CD8-positive, alpha-beta memory T cell (primary cell): Measurements from ENCODE around the gene MTCH2. TPM values are rescaled to one million over a fixed set of nuclear protein-coding genes. Genes with fewer than 3 reads are reported as not detected.
"Not testable (repeated sequence)": the region's sequence is repeated elsewhere in the genome, so short reads cannot be mapped to it uniquely, and the experiment has no call there.

Source experiments
- CTCF ChIA-PET: fragments of 350-600 bp; sonication (Branson Sonifier 250); formaldehyde crosslinking; loops from one replicate; lab custom pipeline; 2021; ENCODE audit warnings: antibody characterized with exemption; lab: Charles Lee
- POLR2A ChIA-PET: fragments of 350-600 bp; sonication (Branson Sonifier 250); formaldehyde crosslinking; loops from one replicate; lab custom pipeline; 2021; ENCODE audit warnings: antibody characterized with exemption; lab: Charles Lee
- DNase-seq, 5 donors: peaks; one replicate each; pipeline versions ENCODE4 v3.0.0 to v3.0.0-alpha.2; 2020 to 2022; ENCODE audit warnings: mixed read lengths in 1 of 5
- H3K27ac ChIP-seq: one replicate; pipeline ENCODE4 v1.7.0; 2013; ENCODE audit warnings: low read depth, mild to moderate bottlenecking, low read length, moderate library complexity
- H3K27me3 ChIP-seq: 2 replicates; pipeline ENCODE4 v1.7.0; 2013; ENCODE audit warnings: low read length, mild to moderate bottlenecking; ENCODE audit not compliant: insufficient read depth, poor library complexity, severe bottlenecking
- H3K36me3 ChIP-seq: 2 replicates; pipeline ENCODE4 v1.7.0; 2013; ENCODE audit warnings: mild to moderate bottlenecking, low read length, moderate library complexity; ENCODE audit not compliant: insufficient read depth
- H3K4me1 ChIP-seq: 2 replicates; pipeline ENCODE4 v1.7.0; 2013; ENCODE audit warnings: mild to moderate bottlenecking, low read length, moderate library complexity; ENCODE audit not compliant: insufficient read depth
- H3K4me3 ChIP-seq: 2 replicates; pipeline ENCODE4 v1.7.0; 2013; ENCODE audit warnings: mild to moderate bottlenecking, low read length
- H3K9me3 ChIP-seq: 2 replicates; pipeline ENCODE4 v1.7.0; 2013; ENCODE audit warnings: mild to moderate bottlenecking, low read length
- H3K27ac Mint-ChIP-seq, 8 donors: one replicate each; pipeline ENCODE4 v1.8.0; 2020 to 2021; ENCODE audit warnings: mixed read lengths in 8 of 8, mild to moderate bottlenecking in 6 of 8, inconsistent platforms in 3 of 8, moderate library complexity in 3 of 8
- H3K27me3 Mint-ChIP-seq, 2 donors: one replicate each; pipeline ENCODE4 v1.8.0; 2020 to 2021; ENCODE audit warnings: mixed read lengths in 2 of 2, mild to moderate bottlenecking in 1 of 2, moderate library complexity in 1 of 2
- H3K36me3 Mint-ChIP-seq, 3 donors: one replicate each; pipeline ENCODE4 v1.8.0; 2020 to 2021; ENCODE audit warnings: mixed read lengths in 3 of 3, inconsistent platforms in 1 of 3, mild to moderate bottlenecking in 1 of 3
- H3K4me1 Mint-ChIP-seq, 3 donors: one replicate each; pipeline ENCODE4 v1.8.0; 2020 to 2021; ENCODE audit warnings: mixed read lengths in 3 of 3, inconsistent platforms in 1 of 3, mild to moderate bottlenecking in 1 of 3
- H3K4me3 Mint-ChIP-seq, 7 donors: one replicate each; pipeline ENCODE4 v1.8.0; 2020 to 2021; ENCODE audit warnings: mixed read lengths in 7 of 7, mild to moderate bottlenecking in 6 of 7, moderate library complexity in 4 of 7, inconsistent platforms in 2 of 7
- H3K9me3 Mint-ChIP-seq, 5 donors: one replicate each; pipeline ENCODE4 v1.8.0; 2020 to 2022; ENCODE audit warnings: mixed read lengths in 5 of 5, mild to moderate bottlenecking in 3 of 5, moderate library complexity in 2 of 5, inconsistent platforms in 1 of 5
- polyA plus RNA-seq: library from polyadenylated mRNA; unstranded; fragments of 300-500 nt; fragmentation: Illumina TruSeq; gene quantifications from one replicate; pipeline ENCODE4 v1.2.3, GENCODE V29; 2021
- total RNA-seq, 2 experiments: library from RNA; stranded (reverse); gene quantifications; one replicate each; pipeline ENCODE4 v1.2.3, GENCODE V29; 2021

Gene MTCH2
- total and polyA plus RNA-seq, 3 experiments from 2014 or later, result 63.7 to 131 (median 124) TPM

GRCh38 chr11:47656260-47656885 lies 14.0 kb upstream of the MTCH2 start:
- Histone ChIP-seq H3K27ac (no peak overlapping the region), H3K9me3 (no peaks in the 10 kb centered on the region), H3K36me3 (no peaks in the 10 kb centered on the region), H3K4me1 (no peaks in the 10 kb centered on the region), H3K27me3 (no peaks in the 10 kb centered on the region), H3K4me3 (no peak overlapping the region)
- ChIA-PET POLR2A (no interaction called here), CTCF (no interaction called here)
- Mint-ChIP-seq H3K36me3 (peaks cover 0 to 13% (median 0%) of the 10 kb centered on the region in 3 donors), H3K27ac (no peak overlapping the region), H3K27me3 (peaks cover 5 to 7% of the 10 kb centered on the region in 2 donors), H3K4me3 (no peak overlapping the region), H3K9me3 (peaks cover 0 to 7% (median 3%) of the 10 kb centered on the region in 5 donors), H3K4me1 (no peaks in the 10 kb centered on the region)
- DNase-seq, result no peak

GRCh38 chr11:47651818-47652469 lies 9.6 kb upstream of the MTCH2 start:
- Mint-ChIP-seq H3K9me3 (peaks cover 0 to 7% (median 3%) of the 10 kb centered on the region in 5 donors), H3K4me1 (no peaks in the 10 kb centered on the region), H3K27ac (no peak overlapping the region), H3K27me3 (peaks cover 4 to 5% of the 10 kb centered on the region in 2 donors), H3K36me3 (peaks cover 0 to 13% (median 0%) of the 10 kb centered on the region in 3 donors), H3K4me3 (no peak overlapping the region)
- no peak for DNase-seq
- ChIA-PET POLR2A (interaction anchor here (0.6 to 0.7 kb wide), 2 partner anchors 20 to 84 kb away, joined by 3 read pairs; no protein-coding TSS in a partner anchor), CTCF (interaction anchor here (1.0 kb wide), 1 partner anchor 9 kb away, joined by 3 read pairs; no protein-coding TSS in a partner anchor)
- H3K27me3 ChIP-seq, result no peaks in the 10 kb centered on the region
- no peak overlapping the region for H3K27ac ChIP-seq
- H3K4me3 ChIP-seq, result no peak overlapping the region
- no peaks in the 10 kb centered on the region for H3K36me3 ChIP-seq
- no peaks in the 10 kb centered on the region for H3K9me3 ChIP-seq
- no peaks in the 10 kb centered on the region for H3K4me1 ChIP-seq

- no peak for DNase-seq
- Mint-ChIP-seq H3K27me3 (no peaks in the 10 kb centered on the region), H3K9me3 (peaks cover 0 to 7% (median 3%) of the 10 kb centered on the region in 5 donors), H3K36me3 (peaks cover 0 to 13% (median 0%) of the 10 kb centered on the region in 3 donors), H3K4me3 (no peak overlapping the region), H3K27ac (no peak overlapping the region), H3K4me1 (no peaks in the 10 kb centered on the region)
- H3K27me3 ChIP-seq, result no peaks in the 10 kb centered on the region
- CTCF ChIA-PET, result no interaction called here
- no peaks in the 10 kb centered on the region for H3K9me3 ChIP-seq
- H3K27ac ChIP-seq, result no peak overlapping the region
- H3K4me3 ChIP-seq, result no peak overlapping the region
- H3K36me3 ChIP-seq, result no peaks in the 10 kb centered on the region
- H3K4me1 ChIP-seq, result no peaks in the 10 kb centered on the region
- POLR2A ChIA-PET, result no interaction called here
Measured at GRCh38 chr11:47649276-47649675, 6.9 kb upstream of the MTCH2 start.

- H3K4me3 Mint-ChIP-seq, result peak overlapping the region in 2 of 7 donors; percentile 3 to 19
- no peaks in the 10 kb centered on the region for H3K9me3 ChIP-seq
- no peaks in the 10 kb centered on the region for H3K27me3 ChIP-seq
- CTCF ChIA-PET, result no interaction called here
- peaks cover 9% of the 10 kb centered on the region for H3K4me1 ChIP-seq
- POLR2A ChIA-PET, result no interaction called here
- H3K36me3 ChIP-seq, result no peaks in the 10 kb centered on the region
- no peaks in the 10 kb centered on the region for H3K27me3 Mint-ChIP-seq
- peaks cover 16 to 19% (median 19%) of the 10 kb centered on the region in 3 donors for H3K4me1 Mint-ChIP-seq
- peaks cover 0 to 7% (median 0%) of the 10 kb centered on the region in 3 donors for H3K36me3 Mint-ChIP-seq
- no peak overlapping the region for H3K27ac ChIP-seq
- no peaks in the 10 kb centered on the region for H3K9me3 Mint-ChIP-seq
- no peak overlapping the region for H3K4me3 ChIP-seq
- DNase-seq, result no peak
- H3K27ac Mint-ChIP-seq, result no peak overlapping the region
Measured at GRCh38 chr11:47646019-47646418, 3.7 kb upstream of the MTCH2 start.

GRCh38 chr11:47645500-47645899 lies 3.1 kb upstream of the MTCH2 start:
- CTCF ChIA-PET, result no interaction called here

GRCh38 chr11:47641600-47642098 lies 710 bp downstream of the MTCH2 start:
- H3K9me3 ChIP-seq, result no peaks in the 10 kb centered on the region
- peak overlapping the region; percentile 91 for H3K27ac ChIP-seq
- Mint-ChIP-seq H3K36me3 (peaks cover 4 to 30% (median 11%) of the 10 kb centered on the region in 3 donors), H3K4me3 (peak overlapping the region; percentile 87 to 98 (median 91)), H3K27ac (peak overlapping the region; percentile 76 to 99 (median 95)), H3K9me3 (no peaks in the 10 kb centered on the region), H3K27me3 (no peaks in the 10 kb centered on the region), H3K4me1 (peaks cover 18 to 34% (median 32%) of the 10 kb centered on the region in 3 donors)
- H3K27me3 ChIP-seq, result no peaks in the 10 kb centered on the region
- H3K36me3 ChIP-seq, result peaks cover 3% of the 10 kb centered on the region
- H3K4me3 ChIP-seq, result peak overlapping the region; percentile 83
- DNase-seq, result no peak
- POLR2A ChIA-PET, result interaction anchor here (1.0 kb wide), 1 partner anchor 90 kb away, joined by 4 read pairs; no protein-coding TSS in a partner anchor
- H3K4me1 ChIP-seq, result peaks cover 14% of the 10 kb centered on the region
- CTCF ChIA-PET, result no interaction called here

More at GRCh38 chr11:47645500-47645899, 3.1 kb upstream of the MTCH2 start:
- Mint-ChIP-seq H3K27ac (peak overlapping the region in 2 of 8 donors; percentile 67 to 78), H3K36me3 (peaks cover 0 to 7% (median 0%) of the 10 kb centered on the region in 3 donors), H3K9me3 (no peaks in the 10 kb centered on the region), H3K4me3 (peak overlapping the region in 2 of 7 donors; percentile 3 to 65), H3K27me3 (no peaks in the 10 kb centered on the region), H3K4me1 (peaks cover 18 to 24% (median 24%) of the 10 kb centered on the region in 3 donors)
- H3K4me1 ChIP-seq, result peaks cover 14% of the 10 kb centered on the region
- no peak overlapping the region for H3K4me3 ChIP-seq
- no peaks in the 10 kb centered on the region for H3K27me3 ChIP-seq
- H3K27ac ChIP-seq, result no peak overlapping the region
- DNase-seq, result no peak
- POLR2A ChIA-PET, result no interaction called here
- H3K9me3 ChIP-seq, result no peaks in the 10 kb centered on the region
- H3K36me3 ChIP-seq, result no peaks in the 10 kb centered on the region

- H3K9me3 Mint-ChIP-seq, H3K4me3 ChIP-seq, H3K36me3 ChIP-seq, H3K9me3 ChIP-seq, CTCF ChIA-PET, H3K27me3 ChIP-seq, H3K27me3 Mint-ChIP-seq, H3K27ac ChIP-seq, DNase-seq: not testable (repeated sequence)
- peaks cover 14% of the 10 kb centered on the region for H3K4me1 ChIP-seq
- POLR2A ChIA-PET, result interaction anchor here (0.6 kb wide), 1 partner anchor 216 kb away, joined by 4 read pairs; no protein-coding TSS in a partner anchor
- Mint-ChIP-seq H3K36me3 (peaks cover 4 to 36% (median 11%) of the 10 kb centered on the region in 3 donors), H3K27ac (peak overlapping the region in 5 of 8 donors; percentile 17 to 76 (median 70)), H3K4me3 (peak overlapping the region in 6 of 7 donors; percentile 5 to 91 (median 48)), H3K4me1 (peaks cover 18 to 34% (median 32%) of the 10 kb centered on the region in 3 donors)
Measured at GRCh38 chr11:47640506-47640905, 1.9 kb downstream of the MTCH2 start.

- H3K27ac Mint-ChIP-seq, H3K4me3 ChIP-seq, H3K27me3 Mint-ChIP-seq, H3K27ac ChIP-seq, POLR2A ChIA-PET, DNase-seq, H3K27me3 ChIP-seq, H3K4me3 Mint-ChIP-seq, H3K9me3 Mint-ChIP-seq, H3K9me3 ChIP-seq, H3K4me1 ChIP-seq: not testable (repeated sequence)
- Mint-ChIP-seq H3K4me1 (peaks cover 4 to 18% (median 16%) of the 10 kb centered on the region in 3 donors), H3K36me3 (peaks cover 14 to 56% (median 19%) of the 10 kb centered on the region in 3 donors)
- peaks cover 12% of the 10 kb centered on the region for H3K36me3 ChIP-seq
- CTCF ChIA-PET, result interaction anchor here (0.9 kb wide), 1 partner anchor 11 kb away, joined by 3 read pairs; no protein-coding TSS in a partner anchor
Measured at GRCh38 chr11:47636331-47636730, 6.0 kb downstream of the MTCH2 start.
